Brain microvascular endothelial cell (primary cell): ENCODE measurements around the gene PPP2R2C.

Source experiments
- DNase-seq: peaks from one replicate; pipeline ENCODE4 v3.0.0-alpha.2; 2020
- H3K27ac ChIP-seq: fragments of 250-450 bp; sonication (Bioruptor Pico); 2 replicates; pipeline ENCODE4 v1.5.1; 2020; ENCODE audit warnings: mild to moderate bottlenecking, moderate library complexity
- H3K27me3 ChIP-seq: fragments of 250-450 bp; sonication (Bioruptor Pico); replicated peaks from 2 replicates; pipeline ENCODE4 v1.5.1; 2020; ENCODE audit warnings: mild to moderate bottlenecking
- H3K36me3 ChIP-seq: fragments of 250-450 bp; sonication (Bioruptor Pico); replicated peaks from 2 replicates; pipeline ENCODE4 v1.5.1; 2020; ENCODE audit warnings: mild to moderate bottlenecking
- H3K4me3 ChIP-seq: 2 replicates; pipeline ENCODE4 v1.5.1; 2011; ENCODE audit warnings: low read depth, mild to moderate bottlenecking, control low read depth, low read length, moderate library complexity
- CTCF ChIP-seq: IDR thresholded peaks from 2 replicates; pipeline ENCODE4 v1.5.1; 2011; ENCODE audit warnings: low read depth, mild to moderate bottlenecking, moderate library complexity, low read length, control low read depth, inconsistent platforms; ENCODE audit errors: missing control alignments
- in situ Hi-C: cut with HindIII; loops from 2 replicates; pipeline ENCODE4 v1.10.0; 2017; ENCODE audit warnings: low sequenced_read_pairs, low pct_ligation_motif_present

Gene PPP2R2C

GRCh38 chr4:6375620-6376295, 96.7 kb downstream of the PPP2R2C start:
- no peaks in the 10 kb centered on the region for H3K36me3 ChIP-seq
- H3K4me3 ChIP-seq = no peak overlapping the region
- no peak overlapping the region for H3K27ac ChIP-seq
- no peak for DNase-seq
- TF ChIP-seq CTCF = no peak
- peaks cover 2% of the 10 kb centered on the region for H3K27me3 ChIP-seq
- in situ Hi-C loops = no loop called here

- H3K27me3 ChIP-seq = peaks cover under 1% of the 10 kb centered on the region
- DNase-seq = no peak
- H3K36me3 ChIP-seq = no peaks in the 10 kb centered on the region
- H3K27ac ChIP-seq = no peak overlapping the region
- TF ChIP-seq CTCF = no peak
- in situ Hi-C loops = no loop called here
- H3K4me3 ChIP-seq = no peak overlapping the region
Observed at GRCh38 chr4:6374575-6374974, 97.8 kb downstream of the PPP2R2C start.

- no peaks in the 10 kb centered on the region for H3K27me3 ChIP-seq
- in situ Hi-C loops = no loop called here
- no peaks in the 10 kb centered on the region for H3K36me3 ChIP-seq
- no peak overlapping the region for H3K4me3 ChIP-seq
- no peak for DNase-seq
- H3K27ac ChIP-seq = no peak overlapping the region
- no peak for TF ChIP-seq CTCF
Observed at GRCh38 chr4:6373541-6374410, 98.6 kb downstream of the PPP2R2C start.

- TF ChIP-seq CTCF = no peak
- no peak overlapping the region for H3K27ac ChIP-seq
- H3K36me3 ChIP-seq = no peaks in the 10 kb centered on the region
- peak; percentile 40 for DNase-seq
- no peak overlapping the region for H3K4me3 ChIP-seq
- no peaks in the 10 kb centered on the region for H3K27me3 ChIP-seq
- in situ Hi-C loops = no loop called here
Observed at GRCh38 chr4:6372649-6373525, 99.5 kb downstream of the PPP2R2C start.

- H3K4me3 ChIP-seq = no peak overlapping the region
- no peaks in the 10 kb centered on the region for H3K36me3 ChIP-seq
- in situ Hi-C loops = no loop called here
- no peak for DNase-seq
- H3K27ac ChIP-seq = no peak overlapping the region
- no peak for TF ChIP-seq CTCF
- H3K27me3 ChIP-seq = no peaks in the 10 kb centered on the region
Observed at GRCh38 chr4:6371812-6372211, 100.6 kb downstream of the PPP2R2C start.
